HEK293 (cell line): ENCODE data around the gene GPR153.

Experiments used
- BCL11A ChIP-seq: fragments of 450-650 bp; formaldehyde crosslinking; IDR thresholded peaks from 2 replicates; pipeline ENCODE4 v1.5.1; 2016; ENCODE audit warnings: low read depth, missing biosample characterization, missing genetic modification characterization
- BCL11B ChIP-seq: fragments of 450-650 bp; formaldehyde crosslinking; IDR thresholded peaks from 2 replicates; pipeline ENCODE4 v1.5.1; 2016; ENCODE audit warnings: low read depth, missing biosample characterization, missing genetic modification characterization
- PATZ1 ChIP-seq: fragments of 450-650 bp; formaldehyde crosslinking; IDR thresholded peaks from 2 replicates; pipeline ENCODE4 v1.5.1; 2016; ENCODE audit warnings: missing biosample characterization, missing genetic modification characterization
- PBX3 ChIP-seq: sonication (generic); formaldehyde crosslinking; IDR thresholded peaks from 2 replicates; pipeline ENCODE4 v1.8.1; 2022; ENCODE audit warnings: mild to moderate bottlenecking, moderate library complexity, missing genetic modification reagents
- PRDM1 ChIP-seq: fragments of 450-650 bp; formaldehyde crosslinking; IDR thresholded peaks from 2 replicates; pipeline ENCODE4; 2016; ENCODE audit warnings: missing biosample characterization, missing genetic modification characterization
- PRDM6 ChIP-seq: fragments of 450-650 bp; formaldehyde crosslinking; IDR thresholded peaks from 2 replicates; pipeline ENCODE4 v1.5.1; 2017; ENCODE audit warnings: missing biosample characterization, missing genetic modification characterization
- RBAK ChIP-seq: fragments of 450-650 bp; formaldehyde crosslinking; IDR thresholded peaks from 2 replicates; pipeline ENCODE4 v1.5.1; 2016; ENCODE audit warnings: missing biosample characterization, missing genetic modification characterization
- REPIN1 ChIP-seq: fragments of 450-650 bp; formaldehyde crosslinking; IDR thresholded peaks from 2 replicates; pipeline ENCODE4 v1.5.1; 2017; ENCODE audit warnings: missing biosample characterization, missing genetic modification characterization, low read depth
- SALL2 ChIP-seq: fragments of 450-650 bp; formaldehyde crosslinking; IDR thresholded peaks from 2 replicates; pipeline ENCODE4 v1.5.0; 2017; ENCODE audit warnings: missing biosample characterization, mild to moderate bottlenecking, missing genetic modification characterization, borderline replicate concordance
- TSHZ1 ChIP-seq: fragments of 450-650 bp; formaldehyde crosslinking; IDR thresholded peaks from 2 replicates; pipeline ENCODE4 v1.5.1; 2016; ENCODE audit warnings: missing biosample characterization, missing genetic modification characterization, borderline replicate concordance
- ZBTB49 ChIP-seq: fragments of 450-650 bp; formaldehyde crosslinking; IDR thresholded peaks from 2 replicates; pipeline ENCODE4 v1.5.1; 2016; ENCODE audit warnings: missing biosample characterization, missing genetic modification characterization, low read depth
- ZBTB8A ChIP-seq: fragments of 450-650 bp; formaldehyde crosslinking; IDR thresholded peaks from 2 replicates; pipeline ENCODE4 v1.5.1; 2016; ENCODE audit warnings: missing biosample characterization, missing genetic modification characterization
- ZNF112 ChIP-seq: fragments of 450-650 bp; formaldehyde crosslinking; IDR thresholded peaks from 2 replicates; pipeline ENCODE4 v1.5.0; 2017; ENCODE audit warnings: missing biosample characterization, missing genetic modification characterization
- ZNF146 ChIP-seq: fragments of 450-650 bp; formaldehyde crosslinking; IDR thresholded peaks from 2 replicates; pipeline ENCODE4 v1.5.1; 2016; ENCODE audit warnings: missing biosample characterization, missing genetic modification characterization
- ZNF175 ChIP-seq: fragments of 450-650 bp; formaldehyde crosslinking; IDR thresholded peaks from 2 replicates; pipeline ENCODE4 v1.5.1; 2016; ENCODE audit warnings: missing biosample characterization, missing genetic modification characterization
- ZNF19 ChIP-seq: fragments of 450-650 bp; formaldehyde crosslinking; IDR thresholded peaks from 2 replicates; pipeline ENCODE4; 2016; ENCODE audit warnings: missing biosample characterization, missing genetic modification characterization, low read depth
- ZNF202 ChIP-seq: fragments of 450-650 bp; formaldehyde crosslinking; IDR thresholded peaks from 2 replicates; pipeline ENCODE4 v1.5.1; 2016; ENCODE audit warnings: missing biosample characterization, missing genetic modification characterization, borderline replicate concordance
- ZNF26 ChIP-seq: fragments of 450-650 bp; formaldehyde crosslinking; IDR thresholded peaks from 2 replicates; pipeline ENCODE4 v1.5.1; 2016; ENCODE audit warnings: missing biosample characterization, missing genetic modification characterization
- ZNF311 ChIP-seq: fragments of 450-650 bp; formaldehyde crosslinking; IDR thresholded peaks from 2 replicates; pipeline ENCODE4 v1.5.1; 2017; ENCODE audit warnings: missing biosample characterization, missing genetic modification characterization, borderline replicate concordance
- ZNF324 ChIP-seq: fragments of 450-650 bp; formaldehyde crosslinking; IDR thresholded peaks from 2 replicates; pipeline ENCODE4 v1.5.1; 2016; ENCODE audit warnings: missing biosample characterization, missing genetic modification characterization
- ZNF37A ChIP-seq: fragments of 450-650 bp; IDR thresholded peaks from 2 replicates; pipeline ENCODE4 v1.5.1; 2018; ENCODE audit warnings: missing biosample characterization, missing genetic modification characterization
- ZNF449 ChIP-seq: fragments of 450-650 bp; formaldehyde crosslinking; IDR thresholded peaks from 2 replicates; pipeline ENCODE4 v1.5.1; 2017; ENCODE audit warnings: missing biosample characterization, mild to moderate bottlenecking, missing genetic modification characterization, moderate library complexity
- ZNF521 ChIP-seq: fragments of 450-650 bp; formaldehyde crosslinking; IDR thresholded peaks from 2 replicates; pipeline ENCODE4 v1.5.1; 2017; ENCODE audit warnings: missing biosample characterization, mild to moderate bottlenecking, missing genetic modification characterization
- ZNF677 ChIP-seq: fragments of 450-650 bp; IDR thresholded peaks from 2 replicates; pipeline ENCODE4 v1.5.0; 2018; ENCODE audit warnings: missing biosample characterization, mild to moderate bottlenecking, missing genetic modification characterization, moderate library complexity
- ZNF785 ChIP-seq: fragments of 450-650 bp; formaldehyde crosslinking; IDR thresholded peaks from 2 replicates; pipeline ENCODE4 v1.5.1; 2016; ENCODE audit warnings: missing biosample characterization, missing genetic modification characterization

GPR153 gene

GRCh38 chr1:6273380-6273891 lies 12.5 kb upstream of the GPR153 start (continued):
- TF ChIP-seq ZNF26 (no peak), ZNF311 (tag by site-specific recombination) (no peak), PRDM1 (no peak), ZNF449 (tag by site-specific recombination) (no peak), PATZ1 (peak; percentile 97), SALL2 (no peak), ZNF324 (tag by site-specific recombination) (no peak), ZNF677 (tag by site-specific recombination) (no peak), ZNF175 (tag by site-specific recombination) (no peak), ZNF146 (tag by site-specific recombination) (no peak), REPIN1 (no peak), PRDM6 (no peak), ZNF37A (tag by site-specific recombination) (no peak), ZNF112 (no peak), ZNF202 (tag by site-specific recombination) (no peak), RBAK (no peak), ZNF521 (tag by site-specific recombination) (no peak), ZNF19 (tag by site-specific recombination) (no peak), ZBTB49 (tag by site-specific recombination) (no peak), ZBTB8A (tag by site-specific recombination) (peak; percentile 60), TSHZ1 (tag by site-specific recombination) (no peak), PBX3 (CRISPR knock-in tag) (no peak), BCL11B (tag by site-specific recombination) (no peak), ZNF785 (tag by site-specific recombination) (no peak), BCL11A (tag by site-specific recombination) (no peak)
